Testis (tissue), 2 donors: Measurements from ENCODE around the gene PTCSC3.

Experiments used
- CTCF ChIP-seq, 3 experiments: fragments of 450-650 bp in 2 of 3; fragments of 200-600 bp in 1 of 3; sonication (generic) in 1 of 3; IDR thresholded peaks; one replicate each; pipeline ENCODE4 v1.5.1; 2016 to 2019; ENCODE audit warnings: antibody characterized with exemption in 3 of 3, mild to moderate bottlenecking in 2 of 3, moderate library complexity in 1 of 3
- POLR2A ChIP-seq: fragments of 450-650 bp; IDR thresholded peaks from one replicate; pipeline ENCODE4 v1.6.1; 2017; ENCODE audit warnings: antibody characterized with exemption, mild to moderate bottlenecking, moderate library complexity

GRCh38 chr14:36222952-36223468, 46.5 kb upstream of the PTCSC3 start:
- no peak for TF ChIP-seq CTCF (IDR thresholded peaks at IDR 0.05)
- TF ChIP-seq POLR2A: no peak
